GM20000 (cell line): ENCODE data around the gene ADARB2.

Experiments
- DNase-seq: peaks from one replicate; pipeline ENCODE4 v3.0.0; 2012; ENCODE audit warnings: low spot score
- CTCF ChIP-seq: IDR thresholded peaks from 2 replicates; pipeline ENCODE4 v1.5.1; 2012; ENCODE audit warnings: mild to moderate bottlenecking, control low read depth; ENCODE audit errors: extremely low read depth, missing control alignments

Gene ADARB2

DNA sequence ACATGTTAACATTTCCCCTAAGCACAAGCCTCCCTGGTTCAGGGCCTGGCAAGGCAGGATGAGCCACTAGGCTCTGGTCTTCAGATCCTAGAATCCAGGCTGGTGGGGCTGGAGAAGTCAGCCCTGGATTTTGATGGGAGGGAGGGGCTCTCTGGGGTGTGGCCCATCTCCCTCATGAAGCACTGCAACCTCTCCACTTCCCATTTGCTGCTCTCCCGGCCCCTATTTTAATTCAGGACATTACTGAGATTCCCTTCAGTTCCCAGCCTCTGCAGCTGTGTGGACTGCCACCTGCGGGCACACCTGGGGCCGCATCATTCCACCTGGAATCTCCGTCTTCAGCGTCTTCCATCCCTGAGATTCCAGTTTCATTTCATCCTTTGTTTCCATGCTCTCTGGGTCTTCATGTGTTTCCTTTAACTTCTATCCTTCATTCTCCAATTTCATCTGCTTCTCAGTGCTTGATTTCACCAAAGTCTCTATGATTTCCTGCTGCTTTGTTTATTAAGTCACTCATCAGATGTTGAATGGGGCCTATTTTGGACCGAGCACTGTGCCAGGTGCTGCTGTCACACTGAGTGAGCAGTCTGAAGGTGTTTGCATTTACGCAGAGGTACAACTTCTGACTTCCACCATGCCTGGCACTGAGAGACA, 427.6 kb downstream of the ADARB2 start:
- TF ChIP-seq CTCF = no peak

DNA sequence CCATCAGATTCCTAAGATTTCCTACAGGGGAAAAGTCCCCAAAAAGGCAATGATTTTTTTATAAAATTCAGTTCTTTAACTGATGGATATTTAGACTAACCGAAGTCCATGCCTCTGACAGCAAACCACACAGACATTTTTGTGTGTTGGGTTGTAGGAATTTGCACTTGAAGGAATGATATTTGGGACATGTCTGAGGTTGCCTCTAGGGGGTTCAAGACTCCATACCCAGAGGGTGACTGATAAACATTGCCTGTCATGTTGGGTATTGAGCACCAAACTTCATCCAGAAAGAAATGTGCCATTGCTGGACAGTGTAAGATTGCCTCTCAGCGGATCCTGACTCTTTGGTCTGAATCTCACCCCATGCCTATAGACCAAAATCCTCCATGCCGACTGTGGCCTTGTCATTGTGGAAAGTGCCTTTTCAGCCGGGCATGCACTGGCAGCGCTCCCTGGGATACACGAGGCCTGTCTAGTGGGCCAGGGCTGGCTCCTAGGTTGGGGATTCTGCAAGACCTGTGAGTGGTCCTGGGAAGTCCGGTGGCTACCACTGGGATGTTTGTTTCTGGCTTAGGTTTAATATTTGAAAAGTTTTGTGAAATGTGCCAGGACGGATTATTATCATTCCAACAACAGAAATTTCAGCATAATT, 428.2 kb downstream of the ADARB2 start:
- no peak for DNase-seq
- TF ChIP-seq CTCF = no peak

More for the DNA sequence above, 427.6 kb downstream of the ADARB2 start:
- DNase-seq = no peak

DNA sequence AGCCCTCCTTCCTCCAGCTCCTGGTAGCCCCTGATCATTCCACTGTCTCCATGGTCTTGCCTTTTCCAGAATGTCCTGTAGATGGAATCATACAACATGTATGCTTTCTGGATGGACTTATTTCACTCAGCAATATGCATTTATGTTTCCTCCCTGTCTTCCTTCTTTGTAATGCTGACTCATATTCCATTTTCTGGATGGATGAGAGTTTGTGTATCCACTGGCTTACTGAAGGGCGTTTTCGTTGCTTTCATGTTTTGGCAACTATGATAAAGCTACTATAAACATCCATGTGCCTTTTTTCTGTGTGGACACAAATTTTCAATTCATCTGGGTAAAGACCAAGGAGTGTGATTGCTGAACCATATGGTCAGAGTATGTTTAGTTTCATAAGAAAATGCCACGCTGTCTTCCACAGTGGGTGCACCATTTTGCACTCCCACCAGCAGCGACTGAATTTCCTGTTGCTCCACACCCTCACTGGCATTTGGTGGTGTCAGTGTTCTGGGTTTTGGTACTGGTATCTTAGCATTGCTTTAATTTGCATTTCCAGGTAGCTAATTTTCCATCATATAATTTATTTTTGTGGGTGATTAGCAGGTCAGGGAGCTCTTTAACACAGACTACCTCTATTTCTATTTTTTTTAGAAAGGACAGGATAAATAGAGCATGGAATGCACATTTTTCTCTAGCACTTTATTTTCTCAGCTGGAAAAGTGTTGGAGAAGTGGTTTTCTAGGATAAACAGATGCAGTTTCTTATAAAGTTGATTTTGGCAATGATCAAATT, 429.0 kb downstream of the ADARB2 start:
- DNase-seq = no peak

DNA sequence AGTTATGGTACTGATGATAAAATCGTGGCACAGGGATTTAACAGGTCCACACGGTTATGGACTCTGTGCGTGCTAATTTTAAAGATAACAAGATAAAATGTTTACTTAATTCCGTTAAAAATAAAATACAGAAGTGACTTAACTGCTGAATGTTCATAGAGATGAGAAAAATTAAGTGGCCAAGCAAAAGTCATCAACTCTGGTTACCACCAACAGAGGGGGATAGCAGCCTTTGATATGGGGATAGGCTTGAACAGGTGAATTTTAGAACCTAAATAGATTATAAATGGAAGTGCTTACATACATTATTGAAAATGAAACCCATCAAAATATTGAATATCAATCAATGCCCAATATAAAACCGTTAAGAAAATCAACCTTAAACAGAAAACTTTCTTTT, 436.2 kb downstream of the ADARB2 start:
- DNase-seq = no peak
- no peak for TF ChIP-seq CTCF

More for the DNA sequence above, 429.0 kb downstream of the ADARB2 start:
- TF ChIP-seq CTCF = no peak

GRCh38 chr10:1300218-1300617, 437.1 kb downstream of the ADARB2 start:
- no peak for TF ChIP-seq CTCF
- no peak for DNase-seq

DNA sequence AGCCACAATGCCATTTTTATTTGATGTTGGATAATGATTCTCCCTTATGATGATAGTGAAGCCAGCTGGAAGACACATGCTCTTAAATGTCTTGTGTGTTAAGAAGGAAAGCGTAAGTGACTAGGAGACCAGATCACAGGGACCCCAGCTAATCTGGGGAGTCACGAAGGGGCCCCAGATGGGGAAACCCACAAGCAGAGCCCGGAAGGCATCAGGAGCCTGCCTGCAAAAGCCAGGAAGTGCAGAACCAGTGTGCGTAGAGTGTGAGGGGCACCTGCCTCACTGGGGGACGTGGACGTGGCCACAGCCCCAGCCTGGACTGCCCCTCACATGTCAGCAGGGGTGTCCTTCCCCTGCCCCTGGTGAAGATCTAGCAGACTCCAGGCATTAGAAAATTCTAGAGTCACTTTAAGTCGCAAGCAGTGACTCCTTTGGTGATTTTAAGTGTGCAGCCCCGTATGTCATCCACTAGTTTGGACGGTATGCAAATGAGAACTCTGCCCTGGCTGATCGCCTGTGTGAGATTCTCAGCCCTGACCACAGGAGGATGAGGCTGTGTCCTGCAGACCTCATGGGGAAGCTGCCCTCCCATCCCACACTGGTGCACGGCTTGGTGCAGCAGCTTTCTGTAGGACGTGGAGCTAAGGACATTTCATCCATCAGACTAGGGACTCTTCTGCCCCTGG, 438.1 kb downstream of the ADARB2 start:
- no peak for TF ChIP-seq CTCF
- DNase-seq = peak; percentile 33
